ENCODE results near the gene ATG7.
"Not testable (repeated sequence)": the region's sequence is repeated elsewhere in the genome, so short reads cannot be mapped to it uniquely, and the experiment has no call there.

Gene ATG7

GRCh38 chr3:11568503-11569155 lies 296.4 kb downstream of the ATG7 start:
- no peak overlapping the region for H3K4me3 ChIP-seq (ENCODE audit: low read depth, low read length)
- no peak for DNase-seq (ENCODE audit: low read depth)
- TF ChIP-seq CTCF (IDR thresholded peaks at IDR 0.05; ENCODE audit: low read depth, low read length, missing control alignments), result no peak

- DNase-seq (ENCODE audit: low read depth), result no peak
- no peak for TF ChIP-seq CTCF (IDR thresholded peaks at IDR 0.05; ENCODE audit: low read depth, low read length, missing control alignments)
- no peak overlapping the region for H3K4me3 ChIP-seq (ENCODE audit: low read depth, low read length)
Observed at GRCh38 chr3:11569156-11569741, 297.1 kb downstream of the ATG7 start.

GRCh38 chr3:11570251-11570650 lies 298.1 kb downstream of the ATG7 start:
- H3K4me3 ChIP-seq (ENCODE audit: low read depth, low read length), result no peak overlapping the region
- TF ChIP-seq CTCF (IDR thresholded peaks at IDR 0.05; ENCODE audit: low read depth, low read length, missing control alignments), result no peak
- DNase-seq (ENCODE audit: low read depth), result no peak

- no peak overlapping the region for H3K4me3 ChIP-seq (ENCODE audit: low read depth, low read length)
- no peak for DNase-seq (ENCODE audit: low read depth)
- TF ChIP-seq CTCF (IDR thresholded peaks at IDR 0.05; ENCODE audit: low read depth, low read length, missing control alignments), result no peak
Observed at GRCh38 chr3:11570789-11571495, 298.7 kb downstream of the ATG7 start.

- not testable (repeated sequence) for DNase-seq (ENCODE audit: low read depth); H3K4me3 ChIP-seq (ENCODE audit: low read depth, low read length)
Observed at GRCh38 chr3:11572660-11573059, 300.5 kb downstream of the ATG7 start.

GRCh38 chr3:11574981-11575669 lies 302.9 kb downstream of the ATG7 start:
- no peak overlapping the region for H3K4me3 ChIP-seq (ENCODE audit: low read depth, low read length)
- DNase-seq (ENCODE audit: low read depth), result no peak
- no peak for TF ChIP-seq CTCF (IDR thresholded peaks at IDR 0.05; ENCODE audit: low read depth, low read length, missing control alignments)

- no peak for DNase-seq (ENCODE audit: low read depth)
- H3K4me3 ChIP-seq (ENCODE audit: low read depth, low read length), result no peak overlapping the region
- TF ChIP-seq CTCF (IDR thresholded peaks at IDR 0.05; ENCODE audit: low read depth, low read length, missing control alignments), result no peak
Observed at GRCh38 chr3:11575677-11576076, 303.5 kb downstream of the ATG7 start.

Data from GM12864 (cell line).